K562 (cell line): ENCODE results near the gene PCDH19. TPM values are rescaled to one million over a fixed set of nuclear protein-coding genes. Genes with fewer than 3 reads are reported as not detected.

Source experiments
- ATAC-seq: fragments of 200-7000 bp; cut with Tn5 transposase; 3 replicates; pipeline ENCODE4 v1.9.1; 2020; ENCODE audit warnings: moderate library complexity
- BruUV-seq: library from RNA; stranded (reverse); fragments of 400-500 nt; replicated peaks from 2 replicates; lab custom pipeline; 2021; lab: Mats Ljungman, UMichigan
- CTCF ChIA-PET: fragments of 300-600 bp; formaldehyde crosslinking; extraction: SDS; loops from one replicate; lab custom pipeline; 2021; ENCODE audit warnings: low intra/inter-chr PET ratio; lab: Yijun Ruan, JAX
- POLR2A ChIA-PET: fragments of 300-600, 350-650 bp; sonication (Branson Sonifier 250); formaldehyde crosslinking; extraction: SDS; loops from one replicate; lab custom pipeline; 2021; ENCODE audit warnings: antibody characterized with exemption, inconsistent platforms; lab: Yijun Ruan, JAX
- DNase-seq, 4 experiments: peaks; one replicate each; pipeline versions ENCODE4 v3.0.0 to v3.0.0-alpha.2; 2011 to 2018; ENCODE audit warnings: low spot score in 3 of 4, mixed read lengths in 3 of 4; ENCODE audit errors: extremely low read depth in 1 of 4
- FAIRE-seq: peaks from 2 replicates; lab custom pipeline; 2011; peaks lifted over from hg19 to GRCh38; lab: Jason Lieb, UNC
- H2AFZ ChIP-seq: 2 replicates; pipeline ENCODE4 v1.6.0; 2011; ENCODE audit warnings: low read depth, low read length, control low read depth, inconsistent platforms
- H3K27ac ChIP-seq: fragments of 200-600 bp; 3 replicates; pipeline ENCODE4 v1.8.0; 2011; ENCODE audit warnings: low read depth, mild to moderate bottlenecking, control low read depth, inconsistent platforms, low read length, moderate library complexity, mixed read lengths; ENCODE audit errors: extremely low read depth
- H3K27me3 ChIP-seq, 2 experiments: fragments of 300-600 bp in 1 of 2; 2 replicates in 1 of 2; 3 replicates in 1 of 2; pipeline versions ENCODE4 v1.6.0 to v1.8.0; 2011; ENCODE audit warnings: inconsistent platforms in 2 of 2, low read length in 2 of 2, mild to moderate bottlenecking in 1 of 2, mixed read lengths in 1 of 2, moderate library complexity in 1 of 2; ENCODE audit not compliant: control insufficient read depth in 2 of 2, insufficient read depth in 2 of 2
- H3K36me3 ChIP-seq: fragments of 300-600 bp; 3 replicates; pipeline ENCODE4 v1.8.0; 2011; ENCODE audit warnings: mild to moderate bottlenecking, low read length, inconsistent platforms; ENCODE audit not compliant: control insufficient read depth, insufficient read depth
- H3K4me1 ChIP-seq, 2 experiments: fragments of 200-600 bp in 1 of 2; replicated peaks in 1 of 2; 2 replicates in 1 of 2; 3 replicates in 1 of 2; pipeline versions ENCODE4 v1.5.1 to v1.8.0; 2011; ENCODE audit warnings: inconsistent platforms in 2 of 2, low read length in 2 of 2, mild to moderate bottlenecking in 1 of 2, mixed read lengths in 1 of 2, moderate library complexity in 1 of 2; ENCODE audit not compliant: control insufficient read depth in 2 of 2, insufficient read depth in 2 of 2
- H3K4me2 ChIP-seq: 2 replicates; pipeline ENCODE4 v1.6.1; 2011; ENCODE audit warnings: low read length, control low read depth, inconsistent platforms, mixed read lengths; ENCODE audit not compliant: insufficient read depth
- H3K4me3 ChIP-seq: fragments of 200-600 bp; sonication (generic), shearing (Covaris generic); 2 replicates; pipeline ENCODE4 v1.5.1; 2016; ENCODE audit warnings: control low read depth, inconsistent platforms
- H3K79me2 ChIP-seq: fragments of 200-600 bp; 3 replicates; pipeline ENCODE4 v1.8.0; 2011; ENCODE audit warnings: low read length, inconsistent platforms; ENCODE audit not compliant: control insufficient read depth, insufficient read depth
- H3K9ac ChIP-seq, 2 experiments: 2 replicates each; pipeline versions ENCODE4 v1.6.0 to v1.6.1; 2011; ENCODE audit warnings: low read depth in 2 of 2, low read length in 2 of 2, control low read depth in 1 of 2, inconsistent platforms in 1 of 2, mild to moderate bottlenecking in 1 of 2, mixed read lengths in 1 of 2; ENCODE audit not compliant: insufficient read depth in 1 of 2
- H3K9me1 ChIP-seq: one replicate; pipeline ENCODE4 v1.6.0; 2011; ENCODE audit warnings: inconsistent platforms, mild to moderate bottlenecking, low read length, moderate library complexity; ENCODE audit not compliant: control insufficient read depth, insufficient read depth
- H3K9me3 ChIP-seq: replicated peaks from 2 replicates; pipeline ENCODE4 v1.5.1; 2011; ENCODE audit warnings: low read depth, low read length, inconsistent platforms; ENCODE audit not compliant: control insufficient read depth, insufficient read depth
- H4K20me1 ChIP-seq: replicated peaks from 2 replicates; pipeline ENCODE4 v1.6.1; 2011; ENCODE audit warnings: low read length, inconsistent platforms, mixed read lengths; ENCODE audit not compliant: control insufficient read depth, insufficient read depth
- DIDO1 ChIP-seq: fragments of 450-650 bp; IDR thresholded peaks from 2 replicates; pipeline ENCODE4 v1.6.1; 2016; ENCODE audit warnings: low read depth, missing biosample characterization, missing genetic modification characterization
- EP300 ChIP-seq: IDR thresholded peaks from 2 replicates; pipeline ENCODE4 v1.6.1; 2012; ENCODE audit warnings: low read length, improper control_type of control experiment
- HNRNPUL1 ChIP-seq: fragments of 200-400 bp; formaldehyde crosslinking; IDR thresholded peaks from 2 replicates; pipeline ENCODE4 v1.6.1; 2017; ENCODE audit warnings: low read length
- POLR3G ChIP-seq: IDR thresholded peaks from 2 replicates; pipeline ENCODE4 v1.6.1; 2011; ENCODE audit not compliant: insufficient read length, insufficient replicate concordance; ENCODE audit errors: extremely low read depth
- RFX7 ChIP-seq: fragments of 250-450 bp; sonication (Bioruptor Pico); IDR thresholded peaks from 2 replicates; pipeline ENCODE4 v1.5.1; 2021; ENCODE audit warnings: mild to moderate bottlenecking
- SMAD4 ChIP-seq: fragments of 250-450 bp; sonication (Bioruptor Pico); conservative IDR thresholded peaks from 2 replicates; pipeline ENCODE4 v1.8.0; 2021; ENCODE audit warnings: inconsistent platforms, mild to moderate bottlenecking, moderate library complexity
- SOX6 ChIP-seq: fragments of 450-650 bp; IDR thresholded peaks from 2 replicates; pipeline ENCODE4 v1.6.1; 2014; ENCODE audit warnings: mild to moderate bottlenecking
- TCF3 ChIP-seq: sonication (generic); formaldehyde crosslinking; IDR thresholded peaks from 2 replicates; pipeline ENCODE4 v1.4.0; 2020; ENCODE audit warnings: mild to moderate bottlenecking, missing genetic modification reagents
- TFAM ChIP-seq: fragments of 250-450 bp; sonication (Bioruptor Pico); conservative IDR thresholded peaks from 2 replicates; pipeline ENCODE4 v1.5.0; 2021; ENCODE audit warnings: mild to moderate bottlenecking, moderate library complexity
- ZNF224 ChIP-seq: sonication (generic); formaldehyde crosslinking; IDR thresholded peaks from 2 replicates; pipeline ENCODE4 v1.8.0; 2022; ENCODE audit warnings: mild to moderate bottlenecking, missing genetic modification reagents
- ZNF431 ChIP-seq: sonication (generic); formaldehyde crosslinking; IDR thresholded peaks from 2 replicates; pipeline ENCODE4 v1.8.0; 2022; ENCODE audit warnings: mild to moderate bottlenecking, missing genetic modification reagents
- WGBS: fragments of 100-300 bp; shearing (Covaris generic); methylation state at CpG from one replicate; pipeline ENCODE4 v1.1.6; 2016; ENCODE audit warnings: low coverage, mixed read lengths; ENCODE audit not compliant: insufficient coverage; ENCODE audit errors: missing lambda C conversion rate; 5-methylcytosine and 5-hydroxymethylcytosine counted together
- in situ Hi-C: fragments of 300-500 bp; cut with MboI; formaldehyde crosslinking; loops from 4 replicates; pipeline ENCODE4 v1.15.0; 2018; ENCODE audit warnings: inconsistent platforms, mixed read lengths
- intact Hi-C: fragments of 100-400 bp; cut with micrococcal nuclease; formaldehyde crosslinking; loops from 2 replicates; pipeline ENCODE4 v1.14.2; 2022
- polyA plus RNA-seq, 8 experiments: library from polyadenylated mRNA; depleted of rRNA in 4 of 8; stranded (reverse) in 5 of 8; unstranded in 3 of 8; fragments of >200 nt; fragmentation: Nextera tagmentation in 2 of 8; fragmentation: Illumina TruSeq in 1 of 8; extraction: Ambion mirVana in 2 of 8; extraction: Trizol in 1 of 8; gene quantifications; 2 replicates each; pipeline versions ENCODE4 v1.2.1 to v1.2.3, GENCODE V29; 2011 to 2014; ENCODE audit warnings: inconsistent platforms in 1 of 8, missing spikeins in 1 of 8
- total RNA-seq, 7 experiments: library from RNA; depleted of rRNA in 6 of 7; stranded (reverse); fragments of >200 nt in 6 of 7; fragmentation: Illumina TruSeq in 2 of 7; extraction: Trizol in 2 of 7; gene quantifications; 2 replicates each; pipeline versions ENCODE4 v1.2.1 to v1.2.3, GENCODE V29; 2011 to 2021; ENCODE audit warnings: low replicate concordance in 1 of 7
- TF ChIP-seq, protein P1 (sequence below): fragments of 450-650 bp; formaldehyde crosslinking; conservative IDR thresholded peaks from 2 replicates; pipeline ENCODE4 v1.4.0; 2022; ENCODE audit warnings: mild to moderate bottlenecking, missing genetic modification characterization
- TF ChIP-seq, protein P2 (sequence below): sonication (generic); formaldehyde crosslinking; IDR thresholded peaks from 2 replicates; pipeline ENCODE4 v1.8.0; 2022; ENCODE audit warnings: missing genetic modification reagents, mild to moderate bottlenecking, borderline replicate concordance
- TF ChIP-seq, protein P3 (sequence below): sonication (generic); formaldehyde crosslinking; IDR thresholded peaks from 2 replicates; pipeline ENCODE4 v1.8.0; 2022; ENCODE audit warnings: mild to moderate bottlenecking, missing genetic modification reagents
- TF ChIP-seq, protein P4 (sequence below): fragments of 250-450 bp; sonication (Bioruptor Pico); IDR thresholded peaks from 2 replicates; pipeline ENCODE4 v1.5.0; 2020; ENCODE audit warnings: mild to moderate bottlenecking

PCDH19 gene
- total and polyA plus RNA-seq, 9 of the 15 experiments (the other 6 are each of a cell fraction or from before 2014, with no cell fraction given) = not detected

DNA sequence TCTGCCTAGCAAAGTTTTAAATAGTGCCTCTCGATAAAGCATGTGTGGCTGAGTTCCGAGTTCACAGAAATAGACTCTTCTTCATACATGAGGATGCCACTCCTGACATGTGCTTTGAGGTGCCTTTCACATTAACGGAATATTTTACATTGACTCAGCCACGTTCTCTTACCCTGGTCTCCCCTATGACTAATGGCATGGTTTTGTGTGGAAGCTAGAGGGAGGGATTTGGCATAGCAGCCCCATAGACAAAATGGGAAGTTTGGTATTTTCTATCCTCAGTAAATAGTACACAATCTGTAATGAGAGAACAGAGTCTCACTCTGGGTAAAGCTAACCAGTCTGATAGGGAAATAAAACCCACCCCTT lies 68.9 kb downstream of the PCDH19 start:
- intact Hi-C loops = no loop called here
- Histone ChIP-seq H3K9me1 (no peaks in the 10 kb centered on the region), H3K4me1 (no peaks in the 10 kb centered on the region), H4K20me1 (no peaks in the 10 kb centered on the region), H3K9me3 (no peaks in the 10 kb centered on the region), H3K4me2 (no peak overlapping the region), H2AFZ (no peak overlapping the region), H3K36me3 (no peaks in the 10 kb centered on the region), H3K4me3 (no peak overlapping the region), H3K9ac (no peak overlapping the region), H3K27ac (no peak overlapping the region), H3K27me3 (no peaks in the 10 kb centered on the region), H3K79me2 (no peaks in the 10 kb centered on the region)
- WGBS = 0% methylated on average over 4 of the region's 4 CpGs
- in situ Hi-C loops = no loop called here
- ATAC-seq = no peak
- ChIA-PET CTCF (no interaction called here), POLR2A (no interaction called here)
- DNase-seq = no peak
- FAIRE-seq = no peak
- BruUV-seq = no TSS peak
- TF ChIP-seq DIDO1 (tag) = no peak
- TF ChIP-seq, protein P1, sequence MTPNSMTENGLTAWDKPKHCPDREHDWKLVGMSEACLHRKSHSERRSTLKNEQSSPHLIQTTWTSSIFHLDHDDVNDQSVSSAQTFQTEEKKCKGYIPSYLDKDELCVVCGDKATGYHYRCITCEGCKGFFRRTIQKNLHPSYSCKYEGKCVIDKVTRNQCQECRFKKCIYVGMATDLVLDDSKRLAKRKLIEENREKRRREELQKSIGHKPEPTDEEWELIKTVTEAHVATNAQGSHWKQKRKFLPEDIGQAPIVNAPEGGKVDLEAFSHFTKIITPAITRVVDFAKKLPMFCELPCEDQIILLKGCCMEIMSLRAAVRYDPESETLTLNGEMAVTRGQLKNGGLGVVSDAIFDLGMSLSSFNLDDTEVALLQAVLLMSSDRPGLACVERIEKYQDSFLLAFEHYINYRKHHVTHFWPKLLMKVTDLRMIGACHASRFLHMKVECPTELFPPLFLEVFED (CRISPR knock-in tag) = no peak
- no peak for TF ChIP-seq HNRNPUL1
- TF ChIP-seq TCF3 = no peak
- TF ChIP-seq, protein P2, sequence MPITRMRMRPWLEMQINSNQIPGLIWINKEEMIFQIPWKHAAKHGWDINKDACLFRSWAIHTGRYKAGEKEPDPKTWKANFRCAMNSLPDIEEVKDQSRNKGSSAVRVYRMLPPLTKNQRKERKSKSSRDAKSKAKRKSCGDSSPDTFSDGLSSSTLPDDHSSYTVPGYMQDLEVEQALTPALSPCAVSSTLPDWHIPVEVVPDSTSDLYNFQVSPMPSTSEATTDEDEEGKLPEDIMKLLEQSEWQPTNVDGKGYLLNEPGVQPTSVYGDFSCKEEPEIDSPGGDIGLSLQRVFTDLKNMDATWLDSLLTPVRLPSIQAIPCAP (CRISPR knock-in tag) = no peak
- TF ChIP-seq, protein P3, sequence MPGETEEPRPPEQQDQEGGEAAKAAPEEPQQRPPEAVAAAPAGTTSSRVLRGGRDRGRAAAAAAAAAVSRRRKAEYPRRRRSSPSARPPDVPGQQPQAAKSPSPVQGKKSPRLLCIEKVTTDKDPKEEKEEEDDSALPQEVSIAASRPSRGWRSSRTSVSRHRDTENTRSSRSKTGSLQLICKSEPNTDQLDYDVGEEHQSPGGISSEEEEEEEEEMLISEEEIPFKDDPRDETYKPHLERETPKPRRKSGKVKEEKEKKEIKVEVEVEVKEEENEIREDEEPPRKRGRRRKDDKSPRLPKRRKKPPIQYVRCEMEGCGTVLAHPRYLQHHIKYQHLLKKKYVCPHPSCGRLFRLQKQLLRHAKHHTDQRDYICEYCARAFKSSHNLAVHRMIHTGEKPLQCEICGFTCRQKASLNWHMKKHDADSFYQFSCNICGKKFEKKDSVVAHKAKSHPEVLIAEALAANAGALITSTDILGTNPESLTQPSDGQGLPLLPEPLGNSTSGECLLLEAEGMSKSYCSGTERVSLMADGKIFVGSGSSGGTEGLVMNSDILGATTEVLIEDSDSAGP (CRISPR knock-in tag) = no peak
- no peak for TF ChIP-seq TFAM (CRISPR knock-in tag)
- TF ChIP-seq SOX6 = no peak
- no peak for TF ChIP-seq RFX7 (CRISPR knock-in tag)
- TF ChIP-seq EP300 = no peak
- TF ChIP-seq POLR3G = no peak
- no peak for TF ChIP-seq ZNF431 (CRISPR knock-in tag)
- TF ChIP-seq, protein P4, sequence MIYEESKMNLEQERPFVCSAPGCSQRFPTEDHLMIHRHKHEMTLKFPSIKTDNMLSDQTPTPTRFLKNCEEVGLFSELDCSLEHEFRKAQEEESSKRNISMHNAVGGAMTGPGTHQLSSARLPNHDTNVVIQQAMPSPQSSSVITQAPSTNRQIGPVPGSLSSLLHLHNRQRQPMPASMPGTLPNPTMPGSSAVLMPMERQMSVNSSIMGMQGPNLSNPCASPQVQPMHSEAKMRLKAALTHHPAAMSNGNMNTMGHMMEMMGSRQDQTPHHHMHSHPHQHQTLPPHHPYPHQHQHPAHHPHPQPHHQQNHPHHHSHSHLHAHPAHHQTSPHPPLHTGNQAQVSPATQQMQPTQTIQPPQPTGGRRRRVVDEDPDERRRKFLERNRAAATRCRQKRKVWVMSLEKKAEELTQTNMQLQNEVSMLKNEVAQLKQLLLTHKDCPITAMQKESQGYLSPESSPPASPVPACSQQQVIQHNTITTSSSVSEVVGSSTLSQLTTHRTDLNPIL = no peak
- no peak for TF ChIP-seq ZNF224
- TF ChIP-seq SMAD4 (CRISPR knock-in tag) = no peak
